H7 (cell line): ENCODE data around the gene CCDC80. TPM values are rescaled to one million over a fixed set of nuclear protein-coding genes. Genes with fewer than 3 reads are reported as not detected.
"Not testable (repeated sequence)": the region's sequence is repeated elsewhere in the genome, so short reads cannot be mapped to it uniquely, and the experiment has no call there.

ENCODE experiments used
- DNase-seq: peaks from one replicate; pipeline ENCODE4 v3.0.0; 2012
- H3K27me3 ChIP-seq: 2 replicates; pipeline ENCODE4 v1.6.0; 2011; ENCODE audit warnings: mild to moderate bottlenecking, low read length; ENCODE audit not compliant: control insufficient read depth, insufficient read depth
- H3K36me3 ChIP-seq: replicated peaks from 2 replicates; pipeline ENCODE4 v1.5.1; 2011; ENCODE audit warnings: low read length; ENCODE audit not compliant: control insufficient read depth, insufficient read depth
- H3K4me3 ChIP-seq: 2 replicates; pipeline ENCODE4 v1.5.1; 2011; ENCODE audit warnings: low read depth, mild to moderate bottlenecking, control low read depth, low read length, moderate library complexity; ENCODE audit not compliant: insufficient read depth
- total RNA-seq: library from RNA; depleted of rRNA; stranded (reverse); fragments of >200 nt; shearing (Covaris generic); gene quantifications from 2 replicates; pipeline ENCODE4 v1.2.3, GENCODE V29; 2014

Gene CCDC80
- total RNA-seq, 1 experiment from 2014 or later, result 17.2 TPM

- no peaks in the 10 kb centered on the region for H3K36me3 ChIP-seq
- no peaks in the 10 kb centered on the region for H3K27me3 ChIP-seq
- no peak for DNase-seq
- no peak overlapping the region for H3K4me3 ChIP-seq
These were observed 32.0 kb upstream of the CCDC80 start for GRCh38 chr3:112672716-112673541.

- DNase-seq, result no peak
- H3K27me3 ChIP-seq, result no peaks in the 10 kb centered on the region
- no peaks in the 10 kb centered on the region for H3K36me3 ChIP-seq
These were observed 31.2 kb upstream of the CCDC80 start for GRCh38 chr3:112671930-112672715.

GRCh38 chr3:112670824-112671223, 29.9 kb upstream of the CCDC80 start:
- Histone ChIP-seq H3K27me3 (no peaks in the 10 kb centered on the region), H3K36me3 (no peaks in the 10 kb centered on the region), H3K4me3 (no peak overlapping the region)
- DNase-seq, result no peak

More at GRCh38 chr3:112671930-112672715, 31.2 kb upstream of the CCDC80 start:
- no peak overlapping the region for H3K4me3 ChIP-seq

GRCh38 chr3:112667599-112667998, 26.7 kb upstream of the CCDC80 start:
- Histone ChIP-seq H3K27me3 (no peaks in the 10 kb centered on the region), H3K4me3 (no peak overlapping the region), H3K36me3 (no peaks in the 10 kb centered on the region)
- no peak for DNase-seq

- not testable (repeated sequence) for H3K36me3 ChIP-seq, H3K4me3 ChIP-seq
These were observed 24.1 kb upstream of the CCDC80 start for GRCh38 chr3:112665009-112665408.

GRCh38 chr3:112656043-112656442, 15.1 kb upstream of the CCDC80 start:
- H3K4me3 ChIP-seq, result no peak overlapping the region
- no peak for DNase-seq
- H3K27me3 ChIP-seq, result no peaks in the 10 kb centered on the region
- H3K36me3 ChIP-seq, result no peaks in the 10 kb centered on the region

More at GRCh38 chr3:112665009-112665408, 24.1 kb upstream of the CCDC80 start:
- H3K27me3 ChIP-seq, DNase-seq: not testable (repeated sequence)

- no peak overlapping the region for H3K4me3 ChIP-seq
- DNase-seq, result no peak
- H3K36me3 ChIP-seq, result no peaks in the 10 kb centered on the region
- no peaks in the 10 kb centered on the region for H3K27me3 ChIP-seq
These were observed 14.0 kb upstream of the CCDC80 start for GRCh38 chr3:112654979-112655378.

GRCh38 chr3:112654492-112654891, 13.5 kb upstream of the CCDC80 start:
- no peak for DNase-seq

GRCh38 chr3:112653881-112654300, 12.9 kb upstream of the CCDC80 start:
- H3K27me3 ChIP-seq, result no peaks in the 10 kb centered on the region
- H3K4me3 ChIP-seq, result no peak overlapping the region
- no peaks in the 10 kb centered on the region for H3K36me3 ChIP-seq
- DNase-seq, result no peak

More at GRCh38 chr3:112654492-112654891, 13.5 kb upstream of the CCDC80 start:
- H3K36me3 ChIP-seq, result no peaks in the 10 kb centered on the region
- no peaks in the 10 kb centered on the region for H3K27me3 ChIP-seq
- no peak overlapping the region for H3K4me3 ChIP-seq

GRCh38 chr3:112653209-112653871, 12.4 kb upstream of the CCDC80 start:
- DNase-seq, result no peak
- H3K4me3 ChIP-seq, result no peak overlapping the region
- H3K27me3 ChIP-seq, result no peaks in the 10 kb centered on the region
- no peaks in the 10 kb centered on the region for H3K36me3 ChIP-seq

GRCh38 chr3:112651516-112651915, 10.6 kb upstream of the CCDC80 start:
- DNase-seq, result no peak
- Histone ChIP-seq H3K27me3 (no peaks in the 10 kb centered on the region), H3K36me3 (no peaks in the 10 kb centered on the region), H3K4me3 (no peak overlapping the region)

- H3K4me3 ChIP-seq, result no peak overlapping the region
These were observed 10.1 kb upstream of the CCDC80 start for GRCh38 chr3:112651071-112651470.

GRCh38 chr3:112650482-112650881, 9.5 kb upstream of the CCDC80 start:
- Histone ChIP-seq H3K27me3 (no peaks in the 10 kb centered on the region), H3K4me3 (no peak overlapping the region), H3K36me3 (no peaks in the 10 kb centered on the region)
- DNase-seq, result no peak

More at GRCh38 chr3:112651071-112651470, 10.1 kb upstream of the CCDC80 start:
- no peak for DNase-seq
- H3K36me3 ChIP-seq, result no peaks in the 10 kb centered on the region
- no peaks in the 10 kb centered on the region for H3K27me3 ChIP-seq

GRCh38 chr3:112649478-112649735, 8.5 kb upstream of the CCDC80 start:
- DNase-seq, result no peak
- H3K4me3 ChIP-seq, result no peak overlapping the region
- H3K36me3 ChIP-seq, result no peaks in the 10 kb centered on the region
- no peaks in the 10 kb centered on the region for H3K27me3 ChIP-seq

GRCh38 chr3:112647122-112647521, 6.2 kb upstream of the CCDC80 start:
- no peak overlapping the region for H3K4me3 ChIP-seq
- DNase-seq, result no peak
- no peaks in the 10 kb centered on the region for H3K27me3 ChIP-seq
- no peaks in the 10 kb centered on the region for H3K36me3 ChIP-seq
